CD4-positive, CD25-positive, alpha-beta regulatory T cell (primary cell): ENCODE results near the gene DUSP22. TPM values are rescaled to one million over a fixed set of nuclear protein-coding genes. Genes with fewer than 3 reads are reported as not detected.

Experiments
- ATAC-seq, 2 donors: fragments of 150-1000 bp; cut with Tn5 transposase; one replicate each; pipeline ENCODE4 v1.10.0; 2021; ENCODE audit warnings: low read depth in 2 of 2, moderate number of reproducible peaks in 2 of 2, moderate library complexity in 1 of 2
- DNase-seq, 3 donors: peaks; one replicate each; pipeline versions ENCODE4 v3.0.0 to v3.0.0-alpha.2; 2012 to 2022; ENCODE audit warnings: mixed read lengths in 1 of 3
- H3K27ac ChIP-seq: one replicate; pipeline ENCODE4 v1.7.0; 2013; ENCODE audit warnings: mild to moderate bottlenecking, low read length; ENCODE audit not compliant: insufficient read depth, poor library complexity, severe bottlenecking
- H3K27me3 ChIP-seq: one replicate; pipeline ENCODE4 v1.7.0; 2013; ENCODE audit warnings: low read length; ENCODE audit not compliant: control insufficient read depth, insufficient read depth
- H3K36me3 ChIP-seq: one replicate; pipeline ENCODE4 v1.7.0; 2013; ENCODE audit warnings: mild to moderate bottlenecking, low read length, moderate library complexity; ENCODE audit not compliant: control insufficient read depth, insufficient read depth
- H3K4me1 ChIP-seq: 2 replicates; pipeline ENCODE4 v1.7.0; 2013; ENCODE audit warnings: mild to moderate bottlenecking, low read length; ENCODE audit not compliant: insufficient read depth, control insufficient read depth, poor library complexity, severe bottlenecking
- H3K4me3 ChIP-seq: one replicate; pipeline ENCODE4 v1.7.0; 2013; ENCODE audit warnings: low read depth, mild to moderate bottlenecking, low read length, moderate library complexity
- H3K9me3 ChIP-seq, 2 experiments: 1 replicate in 1 of 2; 2 replicates in 1 of 2; pipeline ENCODE4 v1.7.0; 2013; ENCODE audit warnings: low read length in 2 of 2, mild to moderate bottlenecking in 1 of 2, moderate library complexity in 1 of 2; ENCODE audit not compliant: control insufficient read depth in 2 of 2
- H3K27ac Mint-ChIP-seq, 3 donors: one replicate each; pipeline ENCODE4 v1.8.0; 2020 to 2022; ENCODE audit warnings: mild to moderate bottlenecking in 3 of 3, mixed read lengths in 3 of 3, moderate library complexity in 2 of 3
- H3K27me3 Mint-ChIP-seq: one replicate; pipeline ENCODE4 v1.8.0; 2022; ENCODE audit warnings: mild to moderate bottlenecking, mixed read lengths
- H3K36me3 Mint-ChIP-seq: one replicate; pipeline ENCODE4 v1.8.0; 2020; ENCODE audit warnings: mixed read lengths
- H3K4me1 Mint-ChIP-seq, 4 donors: one replicate each; pipeline ENCODE4 v1.8.0; 2020 to 2022; ENCODE audit warnings: mixed read lengths in 4 of 4, mild to moderate bottlenecking in 1 of 4
- H3K4me3 Mint-ChIP-seq, 4 donors: one replicate each; pipeline ENCODE4 v1.8.0; 2020 to 2022; ENCODE audit warnings: mild to moderate bottlenecking in 4 of 4, mixed read lengths in 4 of 4, moderate library complexity in 3 of 4
- H3K9me3 Mint-ChIP-seq, 7 donors: one replicate each; pipeline ENCODE4 v1.8.0; 2020 to 2022; ENCODE audit warnings: mixed read lengths in 7 of 7, mild to moderate bottlenecking in 3 of 7, moderate library complexity in 2 of 7
- polyA plus RNA-seq, 4 donors: library from polyadenylated mRNA; unstranded; fragments of 300-500 nt; fragmentation: Illumina TruSeq; gene quantifications; one replicate each; pipeline ENCODE4 v1.2.3, GENCODE V29; 2021
- total RNA-seq: library from RNA; stranded (reverse); gene quantifications from one replicate; pipeline ENCODE4 v1.2.3, GENCODE V29; 2022

The DUSP22 gene
- total and polyA plus RNA-seq, 5 donors from 2014 or later = 45.5 to 48.5 (median 46.6) TPM

GRCh38 chr6:357261-357790 is 65.0 kb downstream of the DUSP22 start:
- Histone ChIP-seq H3K9me3 (no peaks in the 10 kb centered on the region), H3K27ac (no peak overlapping the region), H3K4me3 (no peak overlapping the region), H3K4me1 (peaks cover 6% of the 10 kb centered on the region), H3K27me3 (no peaks in the 10 kb centered on the region), H3K36me3 (no peaks in the 10 kb centered on the region)
- no peak overlapping the region for H3K4me3 Mint-ChIP-seq
- no peaks in the 10 kb centered on the region for H3K27me3 Mint-ChIP-seq
- H3K27ac Mint-ChIP-seq = peak overlapping the region in 2 of 3 donors; percentile 76 to 81
- peaks cover 0 to 2% (median 0%) of the 10 kb centered on the region in 7 donors for H3K9me3 Mint-ChIP-seq
- no peak for DNase-seq
- peaks cover 9 to 28% (median 11%) of the 10 kb centered on the region in 4 donors for H3K4me1 Mint-ChIP-seq
- H3K36me3 Mint-ChIP-seq = no peaks in the 10 kb centered on the region
- ATAC-seq = no peak

GRCh38 chr6:357791-358341 is 65.6 kb downstream of the DUSP22 start:
- H3K27ac ChIP-seq = no peak overlapping the region
- Mint-ChIP-seq H3K27ac (peak overlapping the region in 1 of 3 donors; percentile 81), H3K4me3 (no peak overlapping the region)

GRCh38 chr6:358432-358831 is 66.1 kb downstream of the DUSP22 start:
- DNase-seq (peak in 1 of 3 donors; percentile 49), ATAC-seq (no peak)
- Histone ChIP-seq H3K27ac (no peak overlapping the region), H3K9me3 (no peaks in the 10 kb centered on the region), H3K27me3 (no peaks in the 10 kb centered on the region), H3K4me3 (no peak overlapping the region), H3K4me1 (peaks cover 6% of the 10 kb centered on the region), H3K36me3 (no peaks in the 10 kb centered on the region)
- H3K9me3 Mint-ChIP-seq = peaks cover 0 to 10% (median 1%) of the 10 kb centered on the region in 7 donors
- H3K4me3 Mint-ChIP-seq = no peak overlapping the region
- H3K4me1 Mint-ChIP-seq = peaks cover 9 to 28% (median 11%) of the 10 kb centered on the region in 4 donors
- peak overlapping the region in 2 of 3 donors; percentile 32 to 48 for H3K27ac Mint-ChIP-seq
- H3K27me3 Mint-ChIP-seq = peaks cover 4% of the 10 kb centered on the region
- H3K36me3 Mint-ChIP-seq = no peaks in the 10 kb centered on the region

More at GRCh38 chr6:357791-358341, 65.6 kb downstream of the DUSP22 start:
- Histone ChIP-seq H3K4me3 (no peak overlapping the region), H3K36me3 (no peaks in the 10 kb centered on the region), H3K4me1 (peaks cover 6% of the 10 kb centered on the region), H3K9me3 (no peaks in the 10 kb centered on the region), H3K27me3 (no peaks in the 10 kb centered on the region)
- ATAC-seq (no peak), DNase-seq (no peak)
- Mint-ChIP-seq H3K4me1 (peaks cover 9 to 28% (median 11%) of the 10 kb centered on the region in 4 donors), H3K36me3 (no peaks in the 10 kb centered on the region), H3K9me3 (peaks cover 0 to 6% (median 1%) of the 10 kb centered on the region in 7 donors), H3K27me3 (no peaks in the 10 kb centered on the region)

GRCh38 chr6:358847-359246 is 66.6 kb downstream of the DUSP22 start:
- Histone ChIP-seq H3K4me3 (no peak overlapping the region), H3K27ac (no peak overlapping the region), H3K9me3 (no peaks in the 10 kb centered on the region), H3K27me3 (no peaks in the 10 kb centered on the region), H3K36me3 (no peaks in the 10 kb centered on the region), H3K4me1 (peaks cover 6% of the 10 kb centered on the region)
- peaks cover 0 to 10% (median 1%) of the 10 kb centered on the region in 7 donors for H3K9me3 Mint-ChIP-seq
- H3K4me3 Mint-ChIP-seq = no peak overlapping the region
- peaks cover 9 to 28% (median 11%) of the 10 kb centered on the region in 4 donors for H3K4me1 Mint-ChIP-seq
- peak overlapping the region; percentile 32 to 92 (median 48) for H3K27ac Mint-ChIP-seq
- peaks cover 8% of the 10 kb centered on the region for H3K27me3 Mint-ChIP-seq
- ATAC-seq (no peak), DNase-seq (no peak)
- no peaks in the 10 kb centered on the region for H3K36me3 Mint-ChIP-seq

- H3K36me3 Mint-ChIP-seq = no peaks in the 10 kb centered on the region
- H3K4me3 Mint-ChIP-seq = no peak overlapping the region
These were observed 67.2 kb downstream of the DUSP22 start for GRCh38 chr6:359261-360035.

GRCh38 chr6:360349-360748 is 68.1 kb downstream of the DUSP22 start:
- Mint-ChIP-seq H3K9me3 (peaks cover 0 to 16% (median 1%) of the 10 kb centered on the region in 7 donors), H3K4me1 (peaks cover 9 to 28% (median 11%) of the 10 kb centered on the region in 4 donors), H3K36me3 (no peaks in the 10 kb centered on the region), H3K27ac (peak overlapping the region in 1 of 3 donors; percentile 31), H3K4me3 (no peak overlapping the region), H3K27me3 (peaks cover 8% of the 10 kb centered on the region)
- Histone ChIP-seq H3K4me3 (no peak overlapping the region), H3K27ac (no peak overlapping the region), H3K4me1 (peaks cover 6% of the 10 kb centered on the region), H3K9me3 (peaks cover 0 to 3% of the 10 kb centered on the region in 2 experiments), H3K36me3 (no peaks in the 10 kb centered on the region), H3K27me3 (no peaks in the 10 kb centered on the region)
- ATAC-seq (no peak), DNase-seq (no peak)

More at GRCh38 chr6:359261-360035, 67.2 kb downstream of the DUSP22 start:
- peaks cover 0 to 3% of the 10 kb centered on the region in 2 experiments for H3K9me3 ChIP-seq
- peaks cover 0 to 15% (median 1%) of the 10 kb centered on the region in 7 donors for H3K9me3 Mint-ChIP-seq
- no peak overlapping the region for H3K27ac ChIP-seq
- no peaks in the 10 kb centered on the region for H3K36me3 ChIP-seq
- DNase-seq (no peak), ATAC-seq (no peak)
- no peak overlapping the region for H3K4me3 ChIP-seq
- no peaks in the 10 kb centered on the region for H3K27me3 ChIP-seq
- peaks cover 8% of the 10 kb centered on the region for H3K27me3 Mint-ChIP-seq
- peaks cover 6% of the 10 kb centered on the region for H3K4me1 ChIP-seq
- no peak overlapping the region for H3K27ac Mint-ChIP-seq
- H3K4me1 Mint-ChIP-seq = peaks cover 9 to 28% (median 11%) of the 10 kb centered on the region in 4 donors

GRCh38 chr6:360764-361373 is 68.6 kb downstream of the DUSP22 start:
- no peaks in the 10 kb centered on the region for H3K36me3 ChIP-seq
- no peaks in the 10 kb centered on the region for H3K27me3 ChIP-seq
- peak overlapping the region in 1 of 3 donors; percentile 31 for H3K27ac Mint-ChIP-seq
- H3K4me1 ChIP-seq = peaks cover 6% of the 10 kb centered on the region
- H3K4me3 Mint-ChIP-seq = no peak overlapping the region
- DNase-seq (no peak), ATAC-seq (no peak)
- H3K9me3 Mint-ChIP-seq = peaks cover 0 to 16% (median 2%) of the 10 kb centered on the region in 7 donors
- peaks cover 7 to 27% (median 9%) of the 10 kb centered on the region in 4 donors for H3K4me1 Mint-ChIP-seq
- no peak overlapping the region for H3K4me3 ChIP-seq
- H3K36me3 Mint-ChIP-seq = no peaks in the 10 kb centered on the region
- peaks cover 8% of the 10 kb centered on the region for H3K27me3 Mint-ChIP-seq
- H3K27ac ChIP-seq = no peak overlapping the region
- H3K9me3 ChIP-seq = peaks cover 0 to 3% of the 10 kb centered on the region in 2 experiments
